Right lobe of liver (tissue), 6 donors: ENCODE data around the gene ATXN7. TPM values are rescaled to one million over a fixed set of nuclear protein-coding genes. Genes with fewer than 3 reads are reported as not detected.

Source experiments
- ATAC-seq, 4 donors: fragments of 200-7000 bp; cut with Tn5 transposase; one replicate each; pipeline ENCODE4 v1.9.1; 2020; ENCODE audit warnings: mild to moderate bottlenecking in 4 of 4, moderate library complexity in 4 of 4
- DNase-seq, 3 donors: peaks; one replicate each; pipeline ENCODE4 v3.0.0-alpha.2; 2020
- H3K27ac ChIP-seq, 3 donors: fragments of 200-600 bp; one replicate each; pipeline ENCODE4 v1.8.0; 2022
- H3K27me3 ChIP-seq, 2 donors: fragments of 200-600 bp; one replicate each; pipeline ENCODE4 v1.8.0; 2022
- H3K36me3 ChIP-seq, 4 donors: fragments of 200-600 bp; sonication (generic) in 1 of 4; one replicate each; pipeline versions ENCODE4 v1.5.1 to v1.8.0; 2017 to 2022; ENCODE audit warnings: control low read depth in 1 of 4
- H3K4me1 ChIP-seq, 4 donors: fragments of 200-600 bp; sonication (generic) in 1 of 4; one replicate each; pipeline versions ENCODE4 v1.5.1 to v1.8.0; 2017 to 2022; ENCODE audit warnings: control low read depth in 1 of 4
- H3K4me3 ChIP-seq, 3 donors: fragments of 200-600 bp; one replicate each; pipeline ENCODE4 v1.8.0; 2022
- H3K9me3 ChIP-seq, 4 donors: fragments of 200-600 bp; sonication (generic) in 1 of 4; one replicate each; pipeline versions ENCODE4 v1.5.1 to v1.8.0; 2017 to 2022; ENCODE audit warnings: control low read depth in 1 of 4
- POLR2A ChIP-seq: fragments of 450-650 bp; IDR thresholded peaks from one replicate; pipeline ENCODE4 v1.6.1; 2017; ENCODE audit warnings: antibody characterized with exemption, mild to moderate bottlenecking
- WGBS: methylation state at CpG from one replicate; pipeline ENCODE4 v1.1.6; 2018; ENCODE audit warnings: low coverage, low lambda C conversion rate; ENCODE audit not compliant: insufficient coverage; ENCODE audit errors: missing lambda C conversion rate; 5-methylcytosine and 5-hydroxymethylcytosine counted together
- intact Hi-C, 2 donors: fragments of 100-400 bp; cut with DNase I; formaldehyde crosslinking; loops; one replicate each; pipeline versions ENCODE4 v1.11.2 to v1.14.1; 2022
- small RNA-seq, 2 experiments: library from RNA; depleted of rRNA; stranded (forward); fragments of <200 nt; gene quantifications; one replicate each; pipeline ENCODE3, GENCODE V24; 2016
- total RNA-seq, 6 experiments: library from RNA; depleted of rRNA in 2 of 6; stranded (reverse); fragments of >200 nt in 2 of 6; fragmentation: NEBNext Ultra II Directional in 3 of 6; extraction: Animal tissue kit (Norgen Biotek cat#: 25700) in 3 of 6; gene quantifications; one replicate each; pipeline versions ENCODE4 v1.1.0 to v1.2.4, GENCODE V29; 2016 to 2023
- TF ChIP-seq, protein P1 (sequence below), 4 donors: fragments of 200-600 bp in 3 of 4; fragments of 450-650 bp in 1 of 4; IDR thresholded peaks; one replicate each; pipeline versions ENCODE4 v1.5.1 to v1.8.0; 2016 to 2022; ENCODE audit warnings: antibody characterized with exemption in 4 of 4, mild to moderate bottlenecking in 2 of 4
- donor health status: DM: no; HTN: yes; CAD: no.
- donor health status: DM: no; HTN: no; CAD: no.
- donor health status: DM: no; HTN: no; CAD: no.
- donor health status: DM: no; HTN: yes; CAD: no.
- donor health status: DM: no; HTN: yes; CAD: no.

ATXN7 gene
- total RNA-seq, 6 experiments from 2014 or later, result 14.6 to 18.6 (median 15.0) TPM

DNA sequence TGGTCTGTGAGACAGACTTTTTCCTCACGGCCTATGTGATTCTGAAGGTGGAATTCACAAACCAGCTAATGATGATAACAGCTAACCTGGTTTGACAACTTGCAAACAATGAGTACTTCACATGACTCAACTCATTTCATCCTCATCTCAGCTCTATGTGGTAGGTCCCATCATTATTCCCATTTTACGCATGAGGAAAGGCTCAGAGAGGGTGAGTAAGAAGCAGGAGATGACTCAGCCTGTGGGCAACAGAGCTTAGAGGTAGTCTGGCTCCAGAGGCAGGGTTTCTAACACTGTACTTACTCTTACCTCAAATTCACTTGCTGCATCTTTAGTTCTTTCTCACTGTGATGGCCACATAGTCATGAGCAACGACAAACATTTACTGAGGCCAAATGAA lies 185.5 kb downstream of the ATXN7 start:
- Histone ChIP-seq H3K27ac (no peak overlapping the region), H3K27me3 (no peaks in the 10 kb centered on the region), H3K4me1 (no peaks in the 10 kb centered on the region), H3K9me3 (no peaks in the 10 kb centered on the region), H3K36me3 (no peaks in the 10 kb centered on the region), H3K4me3 (no peak overlapping the region)
- ATAC-seq (no peak), DNase-seq (no peak)
- 64% methylated on average over 3 of the region's 3 CpGs for WGBS
- TF ChIP-seq, protein P1, sequence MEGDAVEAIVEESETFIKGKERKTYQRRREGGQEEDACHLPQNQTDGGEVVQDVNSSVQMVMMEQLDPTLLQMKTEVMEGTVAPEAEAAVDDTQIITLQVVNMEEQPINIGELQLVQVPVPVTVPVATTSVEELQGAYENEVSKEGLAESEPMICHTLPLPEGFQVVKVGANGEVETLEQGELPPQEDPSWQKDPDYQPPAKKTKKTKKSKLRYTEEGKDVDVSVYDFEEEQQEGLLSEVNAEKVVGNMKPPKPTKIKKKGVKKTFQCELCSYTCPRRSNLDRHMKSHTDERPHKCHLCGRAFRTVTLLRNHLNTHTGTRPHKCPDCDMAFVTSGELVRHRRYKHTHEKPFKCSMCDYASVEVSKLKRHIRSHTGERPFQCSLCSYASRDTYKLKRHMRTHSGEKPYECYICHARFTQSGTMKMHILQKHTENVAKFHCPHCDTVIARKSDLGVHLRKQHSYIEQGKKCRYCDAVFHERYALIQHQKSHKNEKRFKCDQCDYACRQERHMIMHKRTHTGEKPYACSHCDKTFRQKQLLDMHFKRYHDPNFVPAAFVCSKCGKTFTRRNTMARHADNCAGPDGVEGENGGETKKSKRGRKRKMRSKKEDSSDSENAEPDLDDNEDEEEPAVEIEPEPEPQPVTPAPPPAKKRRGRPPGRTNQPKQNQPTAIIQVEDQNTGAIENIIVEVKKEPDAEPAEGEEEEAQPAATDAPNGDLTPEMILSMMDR (IDR thresholded peaks at IDR 0.05), result no peak
- TF ChIP-seq POLR2A, result no peak
- intact Hi-C loops, result no loop called here

DNA sequence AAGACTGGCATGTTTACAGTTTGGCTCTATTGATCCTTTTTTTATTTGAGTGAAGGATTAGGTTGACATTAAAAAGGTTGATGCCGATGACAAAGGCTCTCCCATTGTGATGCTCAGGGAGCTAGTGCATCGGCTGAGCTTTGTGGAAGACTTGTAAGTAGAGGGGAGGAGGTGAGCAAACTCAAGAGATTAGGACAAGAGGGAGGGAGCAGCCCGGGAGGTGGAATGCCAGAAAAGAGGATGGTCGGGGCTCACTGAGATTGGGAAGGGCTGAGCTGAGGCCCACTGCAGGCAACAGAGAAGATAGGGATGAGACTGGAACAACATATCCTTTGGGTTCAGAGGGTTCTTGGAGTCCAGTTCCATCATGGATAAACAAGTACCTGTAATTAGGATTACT lies 186.2 kb downstream of the ATXN7 start:
- intact Hi-C loops, result no loop called here
- 50% methylated on average over 4 of the region's 4 CpGs for WGBS

More for the DNA sequence above, 186.2 kb downstream of the ATXN7 start:
- ATAC-seq (no peak), DNase-seq (no peak)
- Histone ChIP-seq H3K27me3 (no peaks in the 10 kb centered on the region), H3K36me3 (no peaks in the 10 kb centered on the region), H3K9me3 (no peaks in the 10 kb centered on the region), H3K4me1 (no peaks in the 10 kb centered on the region), H3K27ac (no peak overlapping the region), H3K4me3 (no peak overlapping the region)
- TF ChIP-seq POLR2A, result no peak
- TF ChIP-seq, protein P1 (IDR thresholded peaks at IDR 0.05), result no peak

Small RNA genes within 50 kb of the gene (small RNA-seq; reads per million reads assigned to genes)
- gene SCAANT1, result 0 reads per million in 2 experiments

Other genes starting within 250 kb of the ATXN7 start
- not detected for gene SNTN, start 211.2 kb upstream of the ATXN7 start, total RNA-seq
- gene C3orf49, start 44.6 kb upstream of the ATXN7 start, total RNA-seq, result not detected
- 10 to 100 TPM; 21.8 to 38.8 (median 28.7) TPM for gene THOC7, start 62 bp upstream of the ATXN7 start, total RNA-seq
- not detected for gene SCAANT1, start 48.5 kb downstream of the ATXN7 start, total RNA-seq
- gene PSMD6, start 159.6 kb downstream of the ATXN7 start, total RNA-seq, result 10 to 100 TPM; 33.1 to 41.9 (median 35.9) TPM